ENCODE results near the gene HGS. TPM values are rescaled to one million over a fixed set of nuclear protein-coding genes. Genes with fewer than 3 reads are reported as not detected.

Gene HGS
- total RNA-seq, 2 experiments from 2014 or later = 99.3 to 107 TPM

GRCh38 chr17:81687770-81688541, 4.1 kb downstream of the HGS start:
- DNase-seq = no peak
- H3K4me1 Mint-ChIP-seq = peaks cover 17% of the 10 kb centered on the region
- H3K27ac Mint-ChIP-seq = no peak overlapping the region
- no peaks in the 10 kb centered on the region for H3K27me3 Mint-ChIP-seq
- no peaks in the 10 kb centered on the region for H3K9me3 Mint-ChIP-seq
- H3K36me3 Mint-ChIP-seq = peaks cover 25% of the 10 kb centered on the region
- no peak overlapping the region for H3K4me3 Mint-ChIP-seq

- DNase-seq = no peak
- Mint-ChIP-seq H3K36me3 (peaks cover 25% of the 10 kb centered on the region), H3K4me3 (no peak overlapping the region), H3K27ac (no peak overlapping the region), H3K4me1 (peaks cover 17% of the 10 kb centered on the region), H3K9me3 (no peaks in the 10 kb centered on the region), H3K27me3 (no peaks in the 10 kb centered on the region)
These were observed 4.8 kb downstream of the HGS start for GRCh38 chr17:81688616-81689015.

- Mint-ChIP-seq H3K36me3 (peaks cover 19% of the 10 kb centered on the region), H3K27ac (no peak overlapping the region), H3K4me1 (peaks cover 10% of the 10 kb centered on the region), H3K9me3 (no peaks in the 10 kb centered on the region), H3K27me3 (no peaks in the 10 kb centered on the region), H3K4me3 (no peak overlapping the region)
- DNase-seq = no peak
These were observed 6.3 kb downstream of the HGS start for GRCh38 chr17:81690066-81690465.

- DNase-seq = no peak
- no peak overlapping the region for H3K27ac Mint-ChIP-seq
- no peak overlapping the region for H3K4me3 Mint-ChIP-seq
- no peaks in the 10 kb centered on the region for H3K27me3 Mint-ChIP-seq
- H3K9me3 Mint-ChIP-seq = no peaks in the 10 kb centered on the region
- H3K4me1 Mint-ChIP-seq = peaks cover 6% of the 10 kb centered on the region
- peaks cover 19% of the 10 kb centered on the region for H3K36me3 Mint-ChIP-seq
These were observed 6.7 kb downstream of the HGS start for GRCh38 chr17:81690549-81690948.

GRCh38 chr17:81691196-81691595, 7.4 kb downstream of the HGS start:
- Mint-ChIP-seq H3K27me3 (no peaks in the 10 kb centered on the region), H3K27ac (no peak overlapping the region), H3K4me3 (no peak overlapping the region), H3K9me3 (no peaks in the 10 kb centered on the region), H3K36me3 (peaks cover 18% of the 10 kb centered on the region), H3K4me1 (peaks cover 2% of the 10 kb centered on the region)
- DNase-seq = no peak

- Mint-ChIP-seq H3K27me3 (no peaks in the 10 kb centered on the region), H3K4me3 (no peak overlapping the region), H3K9me3 (no peaks in the 10 kb centered on the region), H3K27ac (no peak overlapping the region), H3K36me3 (peaks cover 15% of the 10 kb centered on the region), H3K4me1 (no peaks in the 10 kb centered on the region)
- DNase-seq = no peak
These were observed 7.8 kb downstream of the HGS start for GRCh38 chr17:81691608-81692007.

GRCh38 chr17:81693509-81694210, 9.8 kb downstream of the HGS start:
- H3K27ac Mint-ChIP-seq = no peak overlapping the region
- H3K4me1 Mint-ChIP-seq = no peaks in the 10 kb centered on the region
- H3K9me3 Mint-ChIP-seq = no peaks in the 10 kb centered on the region
- no peaks in the 10 kb centered on the region for H3K27me3 Mint-ChIP-seq
- no peak for DNase-seq
- H3K36me3 Mint-ChIP-seq = peaks cover 16% of the 10 kb centered on the region
- H3K4me3 Mint-ChIP-seq = no peak overlapping the region

GRCh38 chr17:81694810-81695209, 11.0 kb downstream of the HGS start:
- Mint-ChIP-seq H3K36me3 (peaks cover 12% of the 10 kb centered on the region), H3K4me1 (no peaks in the 10 kb centered on the region), H3K9me3 (no peaks in the 10 kb centered on the region), H3K27ac (no peak overlapping the region), H3K27me3 (no peaks in the 10 kb centered on the region), H3K4me3 (no peak overlapping the region)
- DNase-seq = no peak

- Mint-ChIP-seq H3K27me3 (no peaks in the 10 kb centered on the region), H3K27ac (no peak overlapping the region), H3K4me3 (no peak overlapping the region), H3K36me3 (peaks cover 12% of the 10 kb centered on the region), H3K9me3 (no peaks in the 10 kb centered on the region), H3K4me1 (no peaks in the 10 kb centered on the region)
- DNase-seq = no peak
These were observed 11.4 kb downstream of the HGS start for GRCh38 chr17:81695211-81695610.

- Mint-ChIP-seq H3K9me3 (no peaks in the 10 kb centered on the region), H3K27me3 (no peaks in the 10 kb centered on the region), H3K27ac (no peak overlapping the region), H3K4me3 (no peak overlapping the region), H3K36me3 (peaks cover 12% of the 10 kb centered on the region), H3K4me1 (peaks cover 3% of the 10 kb centered on the region)
- DNase-seq = no peak
These were observed 12.0 kb downstream of the HGS start for GRCh38 chr17:81695801-81696200.

- H3K4me3 Mint-ChIP-seq = no peak overlapping the region
- peaks cover 7% of the 10 kb centered on the region for H3K4me1 Mint-ChIP-seq
- no peak for DNase-seq
- H3K9me3 Mint-ChIP-seq = no peaks in the 10 kb centered on the region
- no peak overlapping the region for H3K27ac Mint-ChIP-seq
- H3K36me3 Mint-ChIP-seq = peaks cover 16% of the 10 kb centered on the region
- H3K27me3 Mint-ChIP-seq = no peaks in the 10 kb centered on the region
These were observed 12.6 kb downstream of the HGS start for GRCh38 chr17:81696218-81696941.

GRCh38 chr17:81697261-81698044, 13.6 kb downstream of the HGS start:
- Mint-ChIP-seq H3K4me3 (no peak overlapping the region), H3K9me3 (no peaks in the 10 kb centered on the region), H3K36me3 (peaks cover 26% of the 10 kb centered on the region), H3K4me1 (peaks cover 15% of the 10 kb centered on the region), H3K27me3 (no peaks in the 10 kb centered on the region), H3K27ac (no peak overlapping the region)
- DNase-seq = no peak

- Mint-ChIP-seq H3K27ac (peak overlapping the region; percentile 77), H3K4me1 (peaks cover 26% of the 10 kb centered on the region), H3K4me3 (peak overlapping the region; percentile 54), H3K9me3 (no peaks in the 10 kb centered on the region), H3K27me3 (no peaks in the 10 kb centered on the region), H3K36me3 (peaks cover 45% of the 10 kb centered on the region)
- DNase-seq = no peak
These were observed 16.8 kb downstream of the HGS start for GRCh38 chr17:81700353-81701287.

All from activated naive CD8-positive, alpha-beta T cell treated with anti-CD3 and anti-CD28 coated beads for 36 hours (primary cell).